Astrocyte of the cerebellum (primary cell): ENCODE results near the gene C22orf15.

Source experiments
- DNase-seq: peaks from one replicate; pipeline ENCODE4 v3.0.0-alpha.2; 2011; ENCODE audit warnings: low read depth
- H3K4me3 ChIP-seq: 2 replicates; pipeline ENCODE4 v1.5.1; 2011; ENCODE audit warnings: mild to moderate bottlenecking, low read depth, low read length, moderate library complexity
- CTCF ChIP-seq: IDR thresholded peaks from 2 replicates; pipeline ENCODE4 v1.5.1; 2012; ENCODE audit warnings: low read length, low read depth, moderate library complexity, mild to moderate bottlenecking; ENCODE audit errors: missing control alignments
- in situ Hi-C: cut with HindIII; loops from 2 replicates; pipeline ENCODE4 v1.10.0; 2017; ENCODE audit warnings: low sequenced_read_pairs

C22orf15 gene

GRCh38 chr22:23754980-23755636 is 7.7 kb upstream of the C22orf15 start:
- no peak for TF ChIP-seq CTCF
- in situ Hi-C loops, result no loop called here
- H3K4me3 ChIP-seq, result no peak overlapping the region
- DNase-seq, result no peak

DNA sequence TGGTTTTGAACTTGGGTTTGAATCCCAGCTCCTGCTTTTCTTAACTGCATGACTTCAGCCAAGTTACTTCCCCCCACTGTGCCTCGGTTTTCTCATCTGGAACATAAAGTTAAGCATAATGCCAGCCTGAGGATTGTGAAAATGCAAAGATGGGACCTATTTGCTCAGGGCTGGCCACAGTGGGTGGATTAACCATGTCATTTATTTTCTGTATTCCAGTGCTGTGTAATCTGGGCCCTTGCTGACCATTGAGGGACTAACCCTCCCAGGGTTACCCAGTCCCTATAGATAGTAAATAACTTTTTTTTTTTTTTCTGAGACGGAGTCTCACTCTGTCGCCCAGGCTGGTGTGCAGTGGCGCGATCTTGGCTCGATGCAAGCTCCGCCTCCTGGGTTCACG is 7.1 kb upstream of the C22orf15 start:
- no peak for DNase-seq
- in situ Hi-C loops, result no loop called here
- no peak for TF ChIP-seq CTCF
- no peak overlapping the region for H3K4me3 ChIP-seq

DNA sequence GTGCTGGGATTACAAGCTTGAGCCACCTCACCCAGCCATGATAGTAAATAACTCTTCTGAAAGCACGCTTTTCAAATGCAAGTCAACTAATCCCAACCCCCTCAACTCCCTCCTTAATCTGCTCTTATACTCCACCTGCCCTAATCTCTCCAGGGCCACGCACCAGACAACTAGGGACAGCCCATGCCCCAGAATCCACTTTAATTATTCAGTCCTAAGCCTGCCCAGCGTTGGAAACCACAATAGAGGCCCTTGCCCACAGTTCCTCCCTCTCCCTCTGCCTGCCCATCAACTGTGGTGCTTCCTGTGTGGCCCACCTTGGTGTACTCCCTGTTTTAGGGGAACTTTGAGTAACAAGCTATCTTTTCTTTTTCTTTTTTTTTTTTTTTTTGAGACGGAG is 5.9 kb upstream of the C22orf15 start:
- no peak for TF ChIP-seq CTCF
- H3K4me3 ChIP-seq, result no peak overlapping the region
- in situ Hi-C loops, result no loop called here
- DNase-seq, result no peak

DNA sequence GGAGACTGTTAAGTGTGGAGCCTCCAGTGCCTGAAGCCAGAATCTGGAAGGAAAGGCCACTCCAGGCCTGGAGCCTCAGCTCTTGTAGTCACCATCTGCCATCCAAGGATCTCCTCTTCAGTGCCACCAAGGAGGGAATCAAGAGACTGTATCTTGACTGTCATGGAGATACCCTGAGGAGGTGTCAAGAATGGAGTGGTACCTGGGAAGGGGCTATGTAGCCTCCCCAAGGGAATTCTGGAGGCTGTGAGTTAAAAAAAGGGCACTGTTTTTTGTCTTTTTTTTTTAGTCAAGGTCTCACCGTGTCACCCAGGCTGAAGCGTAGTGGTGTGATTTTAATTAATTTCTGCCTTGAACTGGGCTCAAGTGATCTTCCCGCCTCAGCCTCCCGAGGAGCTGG is 3.2 kb upstream of the C22orf15 start:
- in situ Hi-C loops, result no loop called here
- H3K4me3 ChIP-seq, result no peak overlapping the region
- no peak for DNase-seq
- no peak for TF ChIP-seq CTCF

DNA sequence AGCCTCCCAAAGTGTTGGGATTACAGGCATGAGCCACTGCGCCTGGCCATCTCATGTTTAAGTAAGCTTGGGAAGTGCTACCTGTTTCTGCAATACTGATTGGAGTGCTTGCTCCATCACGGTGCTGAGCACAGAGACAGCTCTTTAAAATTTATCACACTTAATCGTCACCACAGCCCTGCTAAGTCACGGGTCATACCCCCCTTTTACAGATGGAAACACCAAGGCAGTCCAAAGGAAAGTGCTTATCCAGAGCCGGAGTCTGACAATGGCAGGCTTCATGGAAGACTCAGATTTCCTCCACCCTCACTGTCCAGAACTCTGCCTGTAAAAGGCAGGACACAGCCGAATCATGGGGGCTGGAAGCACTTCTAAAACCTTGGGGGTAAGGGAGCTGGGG is 2.7 kb upstream of the C22orf15 start:
- no peak for DNase-seq
- in situ Hi-C loops, result no loop called here
- H3K4me3 ChIP-seq, result no peak overlapping the region
- no peak for TF ChIP-seq CTCF

DNA sequence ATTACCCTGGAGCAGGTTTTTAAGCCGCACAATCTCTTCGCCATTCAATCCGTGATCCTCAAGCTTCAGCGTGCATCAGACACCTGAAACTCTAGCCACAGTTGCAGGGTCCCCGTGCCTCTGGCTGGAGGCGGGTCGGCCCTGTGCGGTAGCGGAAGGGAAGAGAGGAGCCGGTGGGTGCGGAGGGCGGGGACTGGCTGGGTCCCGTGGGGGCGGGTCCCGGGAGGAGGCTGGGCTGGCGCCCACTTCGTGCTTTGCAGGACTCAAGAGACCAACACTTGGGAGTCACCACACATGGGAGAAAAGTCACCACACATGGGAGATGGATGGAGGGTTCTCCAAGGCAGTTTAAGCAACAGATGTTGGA is 772 bp downstream of the C22orf15 start:
- H3K4me3 ChIP-seq, result no peak overlapping the region
- in situ Hi-C loops, result no loop called here
- TF ChIP-seq CTCF, result no peak
- no peak for DNase-seq
